Esophagus (tissue), 2 donors: ENCODE results near the gene ALDH5A1. TPM values are rescaled to one million over a fixed set of nuclear protein-coding genes. Genes with fewer than 3 reads are reported as not detected.
A peak's percentile ranks its signal among the peaks of the same experiment; 100 is the strongest.

Experiments
- H3K27ac ChIP-seq, 2 donors: one replicate each; pipeline ENCODE4 v1.5.1; 2013; ENCODE audit warnings: low read depth in 2 of 2, mild to moderate bottlenecking in 2 of 2, inconsistent platforms in 1 of 2, low read length in 1 of 2, moderate library complexity in 1 of 2
- H3K27me3 ChIP-seq, 2 donors: one replicate each; pipeline ENCODE4 v1.6.1; 2013; ENCODE audit warnings: low read length in 2 of 2, control low read depth in 1 of 2, mild to moderate bottlenecking in 1 of 2; ENCODE audit not compliant: insufficient read depth in 2 of 2, control insufficient read depth in 1 of 2
- H3K36me3 ChIP-seq, 2 donors: one replicate each; pipeline ENCODE4 v1.6.1; 2013; ENCODE audit warnings: low read length in 1 of 2; ENCODE audit not compliant: control insufficient read depth in 2 of 2, insufficient read depth in 2 of 2
- H3K4me1 ChIP-seq, 2 donors: one replicate each; pipeline ENCODE4 v1.6.1; 2013; ENCODE audit warnings: low read length in 1 of 2; ENCODE audit not compliant: control insufficient read depth in 2 of 2, insufficient read depth in 2 of 2
- H3K4me3 ChIP-seq, 2 donors: one replicate each; pipeline ENCODE4 v1.5.1; 2013; ENCODE audit warnings: low read length in 2 of 2, mild to moderate bottlenecking in 2 of 2, low read depth in 1 of 2, moderate library complexity in 1 of 2
- H3K9me3 ChIP-seq, 2 donors: one replicate each; pipeline ENCODE4 v1.6.1; 2013; ENCODE audit warnings: mild to moderate bottlenecking in 2 of 2, low read depth in 1 of 2, low read length in 1 of 2, moderate library complexity in 1 of 2; ENCODE audit not compliant: control insufficient read depth in 2 of 2, insufficient read depth in 1 of 2
- WGBS, 2 donors: extraction: QIAGEN DNeasy Blood & Tissue Kit; methylation state at CpG; one replicate each; pipeline ENCODE4 v1.1.7; 2013; 5-methylcytosine and 5-hydroxymethylcytosine counted together
- polyA plus RNA-seq, 2 donors: library from polyadenylated mRNA; stranded (reverse); fragments of 200-250 nt; gene quantifications; one replicate each; pipeline ENCODE4 v1.2.3, GENCODE V29; 2013
- donor health status: healthy with polysubstance abuse.
- donor health status: Bipolar disorder and iron deficiency.

ALDH5A1 gene
- polyA plus RNA-seq, 2 donors: 2.2 to 3.6 TPM

DNA sequence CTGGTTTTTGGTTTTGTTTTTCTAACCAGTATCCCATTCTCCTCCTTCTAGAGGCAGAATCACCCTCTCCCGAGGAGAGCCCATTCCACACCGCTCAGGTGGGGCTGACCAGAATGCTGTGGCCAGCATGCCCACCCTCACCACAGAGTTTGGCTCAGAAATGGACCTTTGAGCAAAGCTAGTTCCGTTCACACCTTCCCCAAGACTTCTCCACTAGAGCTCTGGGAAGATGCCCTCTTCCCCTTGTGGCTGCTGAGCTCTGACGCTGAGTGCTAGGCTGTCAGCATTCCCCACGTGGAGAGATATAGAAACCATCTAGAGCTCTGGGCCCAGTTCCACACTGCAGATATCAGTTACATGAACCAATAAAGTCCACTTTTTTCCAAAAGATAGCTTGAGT lies 13.3 kb upstream of the ALDH5A1 start:
- H3K4me1 ChIP-seq: no peaks in the 10 kb centered on the region
- no peak overlapping the region for H3K4me3 ChIP-seq
- H3K36me3 ChIP-seq: no peaks in the 10 kb centered on the region
- no peak overlapping the region for H3K27ac ChIP-seq
- no peaks in the 10 kb centered on the region for H3K9me3 ChIP-seq
- H3K27me3 ChIP-seq: no peaks in the 10 kb centered on the region
- WGBS, 2 donors: 88 to 91% methylated on average over 5 of the region's 5 CpGs

DNA sequence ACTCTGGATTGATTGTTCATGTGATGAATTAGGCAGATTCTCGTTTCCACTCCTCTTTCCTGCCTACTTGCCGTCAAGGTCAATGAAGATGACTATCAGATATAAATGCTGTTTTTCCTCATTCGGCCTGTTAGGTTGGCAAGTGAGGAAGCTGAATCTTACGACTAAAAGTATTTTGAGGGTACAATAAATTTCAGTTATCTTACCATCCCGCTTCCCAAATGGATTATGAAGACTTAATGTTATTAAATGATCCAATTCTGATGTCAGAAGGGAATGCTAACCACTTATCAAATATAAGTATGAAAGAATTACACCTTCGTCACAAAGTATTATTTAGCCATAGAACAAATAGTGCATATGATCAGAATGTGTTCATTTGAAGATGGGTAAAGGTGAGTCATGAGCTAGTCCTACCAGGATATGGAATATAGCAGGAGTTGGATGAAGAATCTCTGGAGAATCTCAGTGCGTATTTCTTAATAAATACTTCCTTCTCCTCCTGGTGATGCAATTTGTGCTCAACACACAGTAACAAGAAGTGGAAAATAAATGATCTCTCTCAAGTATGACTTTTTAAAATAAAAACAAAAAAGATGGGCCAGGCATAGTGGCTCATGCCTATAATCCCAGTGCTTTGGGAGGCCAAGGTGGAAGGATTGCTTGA lies 10.0 kb upstream of the ALDH5A1 start:
- no peaks in the 10 kb centered on the region for H3K9me3 ChIP-seq
- H3K4me3 ChIP-seq: no peak overlapping the region
- H3K4me1 ChIP-seq: no peaks in the 10 kb centered on the region
- H3K27ac ChIP-seq: no peak overlapping the region
- 90 to 93% methylated on average over 7 of the region's 7 CpGs for WGBS, 2 donors
- H3K27me3 ChIP-seq: no peaks in the 10 kb centered on the region
- H3K36me3 ChIP-seq: peaks cover 0 to 3% of the 10 kb centered on the region in 2 donors

DNA sequence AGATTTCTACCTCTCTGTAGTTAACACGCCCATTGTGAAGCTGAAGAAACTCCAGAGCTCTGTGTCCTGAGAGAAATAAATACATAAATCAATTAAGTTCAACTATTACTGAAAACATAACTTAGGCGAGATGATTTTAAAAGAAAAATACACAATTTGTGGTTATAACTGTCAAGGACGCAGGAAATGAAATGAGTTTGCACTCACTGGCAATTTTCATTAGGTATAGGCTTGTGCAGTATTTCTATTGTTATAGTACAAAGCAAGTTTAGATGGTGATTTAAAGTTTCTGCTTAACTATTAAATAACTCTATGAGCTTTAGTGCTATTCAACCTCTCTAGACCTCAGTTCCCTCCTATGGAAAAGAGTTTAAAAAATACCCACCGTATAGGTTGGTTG lies 8.7 kb upstream of the ALDH5A1 start:
- 79 to 85% methylated on average over 4 of the region's 4 CpGs for WGBS, 2 donors
- no peak overlapping the region for H3K27ac ChIP-seq

DNA sequence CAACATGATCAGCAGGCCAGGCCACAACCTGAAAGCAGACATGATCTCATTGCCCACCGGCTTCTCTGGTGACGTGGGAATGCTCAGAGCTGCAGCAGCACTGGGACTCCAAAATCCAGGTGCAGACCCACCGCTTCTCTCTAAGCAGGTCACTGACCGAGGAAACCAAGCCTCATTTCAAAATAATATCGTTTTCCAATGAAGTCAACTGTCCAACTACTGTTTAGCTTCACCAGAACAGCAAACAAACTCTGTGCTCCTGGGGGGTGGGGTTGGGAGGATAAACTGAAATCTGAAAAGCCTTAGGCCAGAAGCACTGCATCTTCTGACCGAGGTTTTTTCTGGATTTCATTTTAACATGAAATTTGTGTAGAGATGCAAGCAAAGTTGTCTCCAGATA lies 5.3 kb upstream of the ALDH5A1 start, which contains the start of gene GPLD1:
Gene GPLD1, minus strand, starts transcription at position 109 of the 400 bp plus-strand sequence. Its CDS starts 67 bp downstream, at position 42.
- no peak within 1 kb of the TSS for H3K4me3 ChIP-seq
- H3K9me3 ChIP-seq: no peaks in the 10 kb centered on the region
- no peaks in the 10 kb centered on the region for H3K27me3 ChIP-seq
- WGBS, 2 donors: 91 to 92% methylated on average over 6 of the region's 6 CpGs
- peaks cover 0 to 3% of the 10 kb centered on the region in 2 donors for H3K36me3 ChIP-seq
- H3K27ac ChIP-seq: no peak within 1 kb of the TSS
- H3K4me1 ChIP-seq: peaks cover 0 to 2% of the 10 kb centered on the region in 2 donors

More for the DNA sequence above, 8.7 kb upstream of the ALDH5A1 start:
- no peaks in the 10 kb centered on the region for H3K27me3 ChIP-seq
- no peaks in the 10 kb centered on the region for H3K4me1 ChIP-seq
- H3K36me3 ChIP-seq: peaks cover 0 to 3% of the 10 kb centered on the region in 2 donors
- no peak overlapping the region for H3K4me3 ChIP-seq
- no peaks in the 10 kb centered on the region for H3K9me3 ChIP-seq

DNA sequence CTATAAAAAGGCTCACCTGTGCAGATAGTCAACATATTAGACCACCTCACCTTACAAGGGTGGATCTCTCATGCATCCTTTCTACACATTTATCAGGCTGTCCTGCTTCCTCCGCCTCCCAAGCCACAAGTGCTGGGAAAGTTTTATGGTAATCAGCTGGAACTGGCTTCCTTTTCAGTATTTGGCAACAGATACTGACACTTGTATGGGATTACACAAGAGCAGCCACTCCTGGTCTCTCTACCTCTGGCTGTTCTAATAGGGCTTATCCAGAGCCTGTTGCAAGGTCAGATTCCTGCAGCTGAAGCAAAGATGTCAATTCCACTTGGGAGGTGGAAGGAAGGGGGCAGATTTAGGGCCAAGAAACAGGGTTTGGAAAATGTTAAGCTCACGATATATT lies 4.9 kb upstream of the ALDH5A1 start:
- Histone ChIP-seq H3K4me3 (no peak overlapping the region), H3K36me3 (peaks cover 0 to 3% of the 10 kb centered on the region in 2 donors), H3K27me3 (no peaks in the 10 kb centered on the region), H3K4me1 (peaks cover 0 to 2% of the 10 kb centered on the region in 2 donors), H3K9me3 (no peaks in the 10 kb centered on the region), H3K27ac (no peak overlapping the region)
- WGBS, 2 donors: 71 to 73% methylated on average over 2 of the region's 2 CpGs

DNA sequence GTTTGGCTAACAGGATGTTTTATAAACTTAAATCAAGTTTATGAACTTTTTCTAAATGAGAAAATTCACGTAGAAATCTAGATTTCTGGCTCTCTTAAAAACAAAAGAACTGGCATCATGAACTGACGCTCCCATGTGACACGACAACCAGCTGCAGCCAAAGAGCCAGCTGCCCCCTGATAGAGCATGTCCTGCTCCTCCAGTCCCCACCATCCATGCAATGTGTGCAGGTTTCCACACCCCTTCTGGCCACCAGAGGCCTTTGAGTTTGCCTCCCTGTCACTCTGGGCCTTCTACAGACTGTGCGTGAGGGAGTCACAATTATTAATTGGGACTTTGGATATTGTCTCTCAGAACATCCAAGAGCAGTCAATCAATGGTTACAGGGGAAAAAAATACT lies 3.8 kb upstream of the ALDH5A1 start:
- no peaks in the 10 kb centered on the region for H3K27me3 ChIP-seq
- no peaks in the 10 kb centered on the region for H3K9me3 ChIP-seq
- H3K27ac ChIP-seq: no peak overlapping the region
- H3K36me3 ChIP-seq: peaks cover 0 to 3% of the 10 kb centered on the region in 2 donors
- no peak overlapping the region for H3K4me3 ChIP-seq
- 95 to 96% methylated on average over 4 of the region's 4 CpGs for WGBS, 2 donors
- peaks cover 0 to 5% of the 10 kb centered on the region in 2 donors for H3K4me1 ChIP-seq

DNA sequence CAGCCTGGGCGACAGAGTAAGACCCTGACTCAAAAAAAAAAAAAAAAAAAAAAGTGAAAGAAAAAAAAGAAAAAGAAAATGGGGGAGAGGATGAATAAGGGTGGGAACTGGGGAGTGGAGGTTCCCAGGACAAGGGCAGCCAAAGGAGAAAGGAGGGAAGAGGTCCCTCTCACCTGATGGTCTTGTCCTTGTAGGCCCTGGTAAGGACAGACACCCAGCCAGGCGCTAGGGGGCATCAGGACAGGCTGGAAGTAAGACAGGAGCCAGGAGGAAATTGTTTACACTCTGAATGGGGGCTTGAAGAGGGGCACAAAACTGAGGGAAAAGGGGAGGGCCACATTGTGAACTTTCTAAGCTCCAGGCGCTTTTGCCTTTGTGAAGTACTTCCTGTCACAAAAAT lies 2.3 kb upstream of the ALDH5A1 start:
- peaks cover 0 to 3% of the 10 kb centered on the region in 2 donors for H3K36me3 ChIP-seq
- no peaks in the 10 kb centered on the region for H3K27me3 ChIP-seq
- no peak overlapping the region for H3K4me3 ChIP-seq
- no peak overlapping the region for H3K27ac ChIP-seq
- peaks cover 0 to 5% of the 10 kb centered on the region in 2 donors for H3K4me1 ChIP-seq
- H3K9me3 ChIP-seq: no peaks in the 10 kb centered on the region
- 81 to 83% methylated on average over 3 of the region's 3 CpGs for WGBS, 2 donors

DNA sequence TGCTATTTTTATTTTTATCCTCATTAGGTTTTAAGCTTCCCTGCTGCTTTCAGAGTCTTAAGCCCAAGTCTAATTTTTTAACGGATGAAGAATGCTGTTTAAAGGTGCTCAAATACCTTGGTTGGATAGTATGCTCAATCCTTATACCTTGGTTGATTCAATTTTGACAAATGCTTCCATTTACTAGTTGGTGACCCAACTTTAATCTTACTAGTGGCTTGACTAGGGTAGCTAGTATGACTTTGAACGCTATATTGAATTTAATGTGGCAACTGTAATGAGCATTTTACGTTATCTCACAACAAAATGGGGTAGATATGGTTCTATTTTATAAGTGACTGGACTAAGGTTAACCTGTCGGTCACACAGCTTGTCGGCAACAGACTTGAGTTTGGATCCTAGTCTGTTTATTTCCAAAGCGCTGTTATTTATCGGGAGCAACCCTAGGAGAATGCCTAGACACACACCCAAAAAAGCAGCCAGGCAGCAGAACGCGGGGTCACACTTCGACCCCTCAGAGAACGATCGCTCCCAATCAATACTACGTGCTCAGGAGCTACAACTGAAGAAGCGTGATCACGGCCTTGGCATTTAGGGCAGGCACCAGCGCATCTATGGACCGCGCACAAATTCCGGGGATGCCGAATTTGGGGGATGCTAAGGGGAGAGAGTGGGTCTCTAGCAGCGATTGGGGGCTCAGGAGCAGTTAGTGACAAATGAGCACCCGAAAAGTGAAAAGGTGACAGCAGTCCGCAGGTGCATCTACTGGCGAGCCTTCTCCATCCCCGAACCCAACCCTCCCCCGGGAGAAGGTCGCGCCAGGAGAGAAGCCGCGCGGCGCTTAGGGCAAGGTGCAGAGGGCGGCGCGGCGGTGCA lies 586 bp upstream of the ALDH5A1 start:
- no peaks in the 10 kb centered on the region for H3K27me3 ChIP-seq
- H3K36me3 ChIP-seq: no peaks in the 10 kb centered on the region
- peak overlapping the region; percentile 69 to 79 for H3K4me3 ChIP-seq
- WGBS, 2 donors: 13 to 15% methylated on average over 36 of the region's 36 CpGs
- no peaks in the 10 kb centered on the region for H3K9me3 ChIP-seq
- peak overlapping the region; percentile 70 to 74 for H3K27ac ChIP-seq
- peaks cover 0 to 5% of the 10 kb centered on the region in 2 donors for H3K4me1 ChIP-seq

DNA sequence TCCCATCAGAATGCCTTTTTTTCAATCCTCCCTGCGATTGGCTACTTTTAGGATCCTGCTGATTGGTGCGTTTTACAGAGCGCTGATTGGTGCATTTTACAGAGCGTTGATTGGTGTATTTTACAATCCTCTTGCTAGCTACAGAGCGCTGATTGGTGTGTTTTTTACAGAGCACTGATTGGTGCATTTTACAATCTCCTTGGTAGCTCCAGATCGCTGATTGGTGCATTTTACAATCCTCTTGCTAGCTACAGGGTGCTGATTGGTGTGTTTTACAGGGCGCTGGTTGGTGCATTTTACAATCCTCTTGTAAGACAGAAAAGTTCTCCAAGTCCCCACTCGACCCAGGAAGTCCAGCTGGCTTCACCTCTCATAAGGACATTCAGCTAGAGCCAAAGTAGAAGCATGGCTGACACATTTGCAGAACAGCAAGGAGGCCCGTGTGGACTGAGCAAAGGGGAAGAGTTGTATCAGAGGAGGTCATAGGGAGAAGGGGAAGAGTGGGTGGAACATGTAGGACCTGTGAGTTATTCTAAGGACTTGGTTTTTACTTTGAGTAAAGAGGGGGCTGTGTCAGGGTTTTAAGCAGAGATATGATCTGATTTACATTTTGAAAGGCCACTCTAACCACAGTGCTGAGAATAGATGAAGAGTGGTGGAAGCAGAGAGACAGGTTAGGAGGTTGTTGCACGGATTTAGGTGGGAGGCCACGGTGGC lies 2.6 kb downstream of the ALDH5A1 start:
- Histone ChIP-seq H3K27ac (no peak overlapping the region), H3K9me3 (no peaks in the 10 kb centered on the region), H3K36me3 (no peaks in the 10 kb centered on the region), H3K27me3 (no peaks in the 10 kb centered on the region), H3K4me1 (peaks cover 0 to 5% of the 10 kb centered on the region in 2 donors), H3K4me3 (no peak overlapping the region)
- WGBS, 2 donors: 91% methylated on average over 11 of the region's 11 CpGs
